ENCODE data around the gene RAB22A. TPM values are rescaled to one million over a fixed set of nuclear protein-coding genes. Genes with fewer than 3 reads are reported as not detected.

The RAB22A gene
- total and polyA plus RNA-seq, 9 of the 15 experiments (the other 6 are each of a cell fraction or from before 2014, with no cell fraction given): 1.1 to 8.0 (median 6.7) TPM

- no peaks in the 10 kb centered on the region for H3K79me2 ChIP-seq (ENCODE audit: control insufficient read depth, insufficient read depth, low read length)
- H3K4me2 ChIP-seq (ENCODE audit: insufficient read depth, low read length): no peak overlapping the region
- FAIRE-seq (no peak), DNase-seq (ENCODE audit: extremely low read depth in 1 of 4, low spot score in 3 of 4) (no peak), ATAC-seq (no peak)
- H3K9me1 ChIP-seq (ENCODE audit: control insufficient read depth, insufficient read depth, low read length): no peaks in the 10 kb centered on the region
- intact Hi-C loops (cut with micrococcal nuclease): no loop called here
- ChIA-PET POLR2A (interaction anchor here (1.2 to 1.8 kb wide), 2 partner anchors 11 to 14 kb away, joined by 3 to 9 read pairs; partner anchors contain the start of gene RAB22A), CTCF (ENCODE audit: low intra/inter-chr PET ratio) (no interaction called here)
- no peaks in the 10 kb centered on the region for H3K36me3 ChIP-seq (ENCODE audit: control insufficient read depth, insufficient read depth, low read length)
- H3K4me1 ChIP-seq (replicated peaks in 1 of 2; ENCODE audit: control insufficient read depth in 2 of 2, insufficient read depth in 2 of 2, low read length in 2 of 2): peaks cover 4 to 15% of the 10 kb centered on the region in 2 experiments; a peak in 3 of 5 replicates
- H3K9me3 ChIP-seq (replicated peaks; ENCODE audit: control insufficient read depth, insufficient read depth, low read depth, low read length): no peaks in the 10 kb centered on the region
- H2AFZ ChIP-seq (ENCODE audit: low read depth, low read length): no peak overlapping the region
- no peak overlapping the region for H3K4me3 ChIP-seq
- no peaks in the 10 kb centered on the region for H3K27me3 ChIP-seq (ENCODE audit: control insufficient read depth in 2 of 2, insufficient read depth in 2 of 2, low read length in 2 of 2)
- H3K27ac ChIP-seq (ENCODE audit: extremely low read depth, low read depth, low read length): no peak overlapping the region
- in situ Hi-C loops (cut with MboI): no loop called here
- no peak overlapping the region for H3K9ac ChIP-seq (ENCODE audit: insufficient read depth in 1 of 2, low read depth in 2 of 2, low read length in 2 of 2)
- H4K20me1 ChIP-seq (replicated peaks; ENCODE audit: control insufficient read depth, insufficient read depth, low read length): no peaks in the 10 kb centered on the region
- BruUV-seq (replicated peaks): no TSS peak
- 58% methylated on average over 7 of the region's 7 CpGs for WGBS (ENCODE audit: insufficient coverage, low coverage, missing lambda C conversion rate)
- TF ChIP-seq FOXO4 (CRISPR knock-in tag; IDR thresholded peaks at IDR 0.05) (no peak), ELK3 (CRISPR knock-in tag; IDR thresholded peaks at IDR 0.05) (no peak), ELF2 (CRISPR knock-in tag; IDR thresholded peaks at IDR 0.05) (no peak), CHD4 (IDR thresholded peaks at IDR 0.05; ENCODE audit: insufficient read depth, insufficient replicate concordance, low read depth, low read length, poor library complexity, severe bottlenecking) (no peak), POLR2G (IDR thresholded peaks at IDR 0.05; ENCODE audit: low read depth, low read length) (no peak), MCM3 (IDR thresholded peaks at IDR 0.05) (no peak), FOXP1 (CRISPR knock-in tag; IDR thresholded peaks at IDR 0.05) (no peak), C11orf30 (IDR thresholded peaks at IDR 0.05; ENCODE audit: low read depth) (no peak), TRIM25 (IDR thresholded peaks at IDR 0.05; ENCODE audit: borderline replicate concordance) (no peak), ZBTB43 (CRISPR knock-in tag; IDR thresholded peaks at IDR 0.05) (no peak), KLF16 (IDR thresholded peaks at IDR 0.05) (no peak)
- TF ChIP-seq, protein P1, sequence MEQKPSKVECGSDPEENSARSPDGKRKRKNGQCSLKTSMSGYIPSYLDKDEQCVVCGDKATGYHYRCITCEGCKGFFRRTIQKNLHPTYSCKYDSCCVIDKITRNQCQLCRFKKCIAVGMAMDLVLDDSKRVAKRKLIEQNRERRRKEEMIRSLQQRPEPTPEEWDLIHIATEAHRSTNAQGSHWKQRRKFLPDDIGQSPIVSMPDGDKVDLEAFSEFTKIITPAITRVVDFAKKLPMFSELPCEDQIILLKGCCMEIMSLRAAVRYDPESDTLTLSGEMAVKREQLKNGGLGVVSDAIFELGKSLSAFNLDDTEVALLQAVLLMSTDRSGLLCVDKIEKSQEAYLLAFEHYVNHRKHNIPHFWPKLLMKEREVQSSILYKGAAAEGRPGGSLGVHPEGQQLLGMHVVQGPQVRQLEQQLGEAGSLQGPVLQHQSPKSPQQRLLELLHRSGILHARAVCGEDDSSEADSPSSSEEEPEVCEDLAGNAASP (IDR thresholded peaks at IDR 0.05): no peak
- TF ChIP-seq, protein P2, sequence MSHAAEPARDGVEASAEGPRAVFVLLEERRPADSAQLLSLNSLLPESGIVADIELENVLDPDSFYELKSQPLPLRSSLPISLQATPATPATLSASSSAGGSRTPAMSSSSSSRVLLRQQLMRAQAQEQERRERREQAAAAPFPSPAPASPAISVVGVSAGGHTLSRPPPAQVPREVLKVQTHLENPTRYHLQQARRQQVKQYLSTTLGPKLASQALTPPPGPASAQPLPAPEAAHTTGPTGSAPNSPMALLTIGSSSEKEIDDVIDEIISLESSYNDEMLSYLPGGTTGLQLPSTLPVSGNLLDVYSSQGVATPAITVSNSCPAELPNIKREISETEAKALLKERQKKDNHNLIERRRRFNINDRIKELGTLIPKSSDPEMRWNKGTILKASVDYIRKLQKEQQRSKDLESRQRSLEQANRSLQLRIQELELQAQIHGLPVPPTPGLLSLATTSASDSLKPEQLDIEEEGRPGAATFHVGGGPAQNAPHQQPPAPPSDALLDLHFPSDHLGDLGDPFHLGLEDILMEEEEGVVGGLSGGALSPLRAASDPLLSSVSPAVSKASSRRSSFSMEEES (CRISPR knock-in tag; IDR thresholded peaks at IDR 0.05): no peak
Observed at GRCh38 chr20:58296051-58296837, 13.3 kb upstream of the RAB22A start.
